PFSK-1 (cell line): Measurements from ENCODE around the gene CCDC15.

Source experiments
- FOXP2 ChIP-seq: optimal IDR thresholded peaks from 2 replicates; pipeline ENCODE3; 2011; ENCODE audit warnings: borderline replicate concordance, control low read depth, inconsistent platforms; ENCODE audit not compliant: insufficient read depth; ENCODE audit errors: extremely low read length, extremely low read depth
- POLR2AphosphoS5 ChIP-seq: IDR thresholded peaks from 2 replicates; pipeline ENCODE4 v1.6.1; 2012; ENCODE audit warnings: low read depth, mild to moderate bottlenecking, control low read depth, low read length, moderate library complexity
- REST ChIP-seq, 2 experiments: IDR thresholded peaks; 2 replicates each; pipeline versions ENCODE4 v1.6.1 to v1.8.0; 2011 to 2012; ENCODE audit warnings: low read depth in 2 of 2, low read length in 2 of 2, control low read depth in 1 of 2, inconsistent platforms in 1 of 2, mild to moderate bottlenecking in 1 of 2, moderate library complexity in 1 of 2; ENCODE audit not compliant: insufficient read depth in 1 of 2
- SIN3A ChIP-seq: IDR thresholded peaks from 2 replicates; pipeline ENCODE4 v1.6.1; 2012; ENCODE audit warnings: mild to moderate bottlenecking, low read length, moderate library complexity, borderline replicate concordance; ENCODE audit not compliant: insufficient read depth
- TAF1 ChIP-seq: IDR thresholded peaks from 2 replicates; pipeline ENCODE4 v1.6.1; 2012; ENCODE audit warnings: low read length, control low read depth, borderline replicate concordance; ENCODE audit not compliant: insufficient read depth

The CCDC15 gene

DNA sequence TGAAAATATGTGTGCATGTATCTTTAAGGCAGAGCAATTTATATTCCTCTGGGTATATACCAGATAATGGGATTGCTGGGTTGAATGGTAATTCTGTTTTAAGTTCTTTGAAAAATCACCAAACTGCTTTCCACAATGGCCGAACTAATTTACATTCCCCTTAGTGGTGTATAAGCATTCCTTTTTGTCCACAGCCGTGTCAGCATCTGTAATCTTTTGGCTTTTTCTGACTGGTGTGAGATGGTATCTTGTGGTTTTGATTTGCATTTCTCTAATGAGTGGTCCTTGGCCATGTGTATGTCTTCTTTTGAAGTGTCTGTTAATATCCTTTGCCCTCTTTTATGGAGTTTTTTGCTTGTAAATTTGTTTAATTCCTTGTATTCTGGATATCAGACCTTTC is 24.3 kb downstream of the CCDC15 start:
- no peak for TF ChIP-seq POLR2AphosphoS5
- no peak for TF ChIP-seq SIN3A
- TF ChIP-seq FOXP2: no peak
- no peak for TF ChIP-seq REST (IDR thresholded peaks at IDR 0.05; ENCODE audit: insufficient read depth in 1 of 2, low read depth in 2 of 2, low read length in 2 of 2)
- no peak for TF ChIP-seq TAF1

GRCh38 chr11:124982043-124982442 is 28.0 kb downstream of the CCDC15 start:
- TF ChIP-seq REST (IDR thresholded peaks at IDR 0.05; ENCODE audit: insufficient read depth in 1 of 2, low read depth in 2 of 2, low read length in 2 of 2): no peak
- no peak for TF ChIP-seq TAF1
- TF ChIP-seq FOXP2: no peak
- TF ChIP-seq POLR2AphosphoS5: no peak
- no peak for TF ChIP-seq SIN3A

- TF ChIP-seq SIN3A: no peak
- no peak for TF ChIP-seq REST (IDR thresholded peaks at IDR 0.05; ENCODE audit: insufficient read depth in 1 of 2, low read depth in 2 of 2, low read length in 2 of 2)
- TF ChIP-seq FOXP2: no peak
- TF ChIP-seq POLR2AphosphoS5: no peak
- no peak for TF ChIP-seq TAF1
Measured at GRCh38 chr11:124983674-124984511, 29.9 kb downstream of the CCDC15 start.

- no peak for TF ChIP-seq TAF1
- TF ChIP-seq REST (IDR thresholded peaks at IDR 0.05; ENCODE audit: insufficient read depth in 1 of 2, low read depth in 2 of 2, low read length in 2 of 2): no peak
- TF ChIP-seq SIN3A: no peak
- TF ChIP-seq FOXP2: no peak
- no peak for TF ChIP-seq POLR2AphosphoS5
Measured at GRCh38 chr11:124984512-124984854, 30.5 kb downstream of the CCDC15 start.

- TF ChIP-seq FOXP2 (no peak), TAF1 (no peak), REST (IDR thresholded peaks at IDR 0.05; ENCODE audit: insufficient read depth in 1 of 2, low read depth in 2 of 2, low read length in 2 of 2) (no peak), SIN3A (no peak), POLR2AphosphoS5 (no peak)
Measured at GRCh38 chr11:124987096-124987495, 33.1 kb downstream of the CCDC15 start.
